WTC11 (cell line): ENCODE measurements around the gene GATAD2A. TPM values are rescaled to one million over a fixed set of nuclear protein-coding genes. Genes with fewer than 3 reads are reported as not detected.

Experiments used
- ATAC-seq: fragments of 200-7000 bp; cut with Tn5 transposase; 2 replicates; pipeline ENCODE4 v1.10.0; 2021; ENCODE audit warnings: mild to moderate bottlenecking, moderate library complexity
- CTCF ChIA-PET: fragments of 300-600 bp; sonication (Branson Sonifier 250); formaldehyde crosslinking; loops from one replicate; lab custom pipeline; 2021; ENCODE audit warnings: antibody characterized with exemption; lab: Charles Lee
- POLR2A ChIA-PET: fragments of 350-600 bp; sonication (Branson Sonifier 250); formaldehyde crosslinking; loops from one replicate; lab custom pipeline; 2021; ENCODE audit warnings: antibody characterized with exemption; lab: Charles Lee
- DNase-seq: peaks from one replicate; pipeline ENCODE4 v3.0.0; 2021; ENCODE audit warnings: low spot score
- H3K27ac Mint-ChIP-seq: 2 replicates; pipeline ENCODE4 v1.8.0; 2021; ENCODE audit warnings: mixed read lengths
- H3K27me3 Mint-ChIP-seq: 2 replicates; pipeline ENCODE4 v1.8.0; 2021; ENCODE audit warnings: low read depth, mild to moderate bottlenecking, moderate library complexity, mixed read lengths
- H3K36me3 Mint-ChIP-seq: 2 replicates; pipeline ENCODE4 v1.8.0; 2021; ENCODE audit warnings: mixed read lengths
- H3K4me1 Mint-ChIP-seq: 2 replicates; pipeline ENCODE4 v1.8.0; 2022; ENCODE audit warnings: mixed read lengths
- H3K4me3 Mint-ChIP-seq: 2 replicates; pipeline ENCODE4 v1.8.0; 2021; ENCODE audit warnings: mild to moderate bottlenecking, moderate library complexity, mixed read lengths
- H3K9me3 Mint-ChIP-seq: 2 replicates; pipeline ENCODE4 v1.8.0; 2021; ENCODE audit warnings: mixed read lengths
- AFF4 ChIP-seq: sonication (generic); formaldehyde crosslinking; IDR thresholded peaks from 2 replicates; pipeline ENCODE4 v1.8.1; 2023; ENCODE audit warnings: mild to moderate bottlenecking, missing genetic modification reagents, borderline replicate concordance
- ATF2 ChIP-seq: sonication (generic); formaldehyde crosslinking; IDR thresholded peaks from 2 replicates; pipeline ENCODE4 v1.8.1; 2022; ENCODE audit warnings: low read depth, missing genetic modification reagents, borderline replicate concordance
- CREB1 ChIP-seq: sonication (generic); formaldehyde crosslinking; IDR thresholded peaks from 2 replicates; pipeline ENCODE4 v1.8.0; 2023; ENCODE audit warnings: mild to moderate bottlenecking, missing genetic modification reagents
- FOXP4 ChIP-seq: sonication (generic); formaldehyde crosslinking; IDR thresholded peaks from 2 replicates; pipeline ENCODE4 v1.8.0; 2022; ENCODE audit warnings: mild to moderate bottlenecking, missing genetic modification reagents
- GRHL2 ChIP-seq: fragments of 250-450 bp; sonication (Bioruptor Pico); IDR thresholded peaks from 2 replicates; pipeline ENCODE4 v1.8.0; 2022; ENCODE audit warnings: mild to moderate bottlenecking, moderate library complexity; ENCODE audit not compliant: insufficient replicate concordance, severe bottlenecking
- IRF2 ChIP-seq: sonication (generic); formaldehyde crosslinking; IDR thresholded peaks from 2 replicates; pipeline ENCODE4 v1.8.0; 2022; ENCODE audit warnings: low read depth, missing genetic modification reagents, borderline replicate concordance
- MAX ChIP-seq: sonication (generic); formaldehyde crosslinking; IDR thresholded peaks from 2 replicates; pipeline ENCODE4 v1.8.0; 2022; ENCODE audit warnings: mild to moderate bottlenecking, missing genetic modification reagents
- MLX ChIP-seq: sonication (generic); formaldehyde crosslinking; IDR thresholded peaks from 2 replicates; pipeline ENCODE4 v1.8.1; 2023; ENCODE audit warnings: mild to moderate bottlenecking, missing genetic modification reagents, moderate library complexity
- MYBL2 ChIP-seq: sonication (generic); formaldehyde crosslinking; IDR thresholded peaks from 2 replicates; pipeline ENCODE4 v1.8.1; 2023; ENCODE audit warnings: mild to moderate bottlenecking, moderate library complexity, missing genetic modification reagents
- NR2C2 ChIP-seq: sonication (generic); formaldehyde crosslinking; IDR thresholded peaks from 2 replicates; pipeline ENCODE4 v1.8.0; 2022; ENCODE audit warnings: mild to moderate bottlenecking, missing genetic modification reagents
- NR3C1 ChIP-seq: sonication (generic); formaldehyde crosslinking; conservative IDR thresholded peaks from 2 replicates; pipeline ENCODE4 v1.8.1; 2023; ENCODE audit warnings: low read depth, mild to moderate bottlenecking, missing genetic modification reagents
- PREB ChIP-seq: sonication (generic); formaldehyde crosslinking; IDR thresholded peaks from 2 replicates; pipeline ENCODE4 v1.8.1; 2022; ENCODE audit warnings: mild to moderate bottlenecking, missing genetic modification reagents, moderate library complexity, borderline replicate concordance
- RORB ChIP-seq: fragments of 250-450 bp; sonication (Bioruptor Pico); IDR thresholded peaks from 2 replicates; pipeline ENCODE4 v1.9.0; 2021; ENCODE audit warnings: mild to moderate bottlenecking
- STAT6 ChIP-seq: sonication (generic); formaldehyde crosslinking; conservative IDR thresholded peaks from 2 replicates; pipeline ENCODE4 v1.8.1; 2023; ENCODE audit warnings: mild to moderate bottlenecking, low read depth, missing genetic modification reagents, moderate library complexity
- TCF7 ChIP-seq: sonication (generic); formaldehyde crosslinking; IDR thresholded peaks from 2 replicates; pipeline ENCODE4 v1.8.0; 2022; ENCODE audit warnings: mild to moderate bottlenecking, low read depth, missing genetic modification reagents, moderate library complexity
- USF2 ChIP-seq: sonication (generic); formaldehyde crosslinking; IDR thresholded peaks from 2 replicates; pipeline ENCODE4 v1.8.1; 2023; ENCODE audit warnings: mild to moderate bottlenecking, missing genetic modification reagents, moderate library complexity
- ZBTB21 ChIP-seq: sonication (generic); formaldehyde crosslinking; IDR thresholded peaks from 2 replicates; pipeline ENCODE4 v1.8.1; 2023; ENCODE audit warnings: mild to moderate bottlenecking, missing genetic modification reagents, borderline replicate concordance
- ZMAT4 ChIP-seq: fragments of 250-450 bp; sonication (Bioruptor Pico); IDR thresholded peaks from 2 replicates; pipeline ENCODE4 v1.9.0; 2021; ENCODE audit warnings: mild to moderate bottlenecking
- ZNF317 ChIP-seq: sonication (generic); formaldehyde crosslinking; IDR thresholded peaks from 2 replicates; pipeline ENCODE4 v1.8.1; 2023; ENCODE audit warnings: low read depth, mild to moderate bottlenecking, moderate library complexity, missing genetic modification reagents, borderline replicate concordance
- ZNF416 ChIP-seq: fragments of 250-450 bp; sonication (Bioruptor Pico); IDR thresholded peaks from 2 replicates; pipeline ENCODE4 v1.9.0; 2021; ENCODE audit warnings: mild to moderate bottlenecking, inconsistent platforms
- total RNA-seq: library from RNA; stranded (reverse); gene quantifications from 3 replicates; pipeline ENCODE4 v1.2.3, GENCODE V29; 2021

GATAD2A gene
- total RNA-seq, 1 experiment from 2014 or later: 209 TPM

GRCh38 chr19:19434483-19435045 is 29.1 kb downstream of the GATAD2A start (continued):
- TF ChIP-seq PREB (CRISPR knock-in tag): no peak
- TF ChIP-seq, all 79 proteins: peak for 0

GRCh38 chr19:19436137-19436691 is 30.7 kb downstream of the GATAD2A start:
- DNase-seq: no peak
- POLR2A ChIA-PET: no interaction called here
- no peak for TF ChIP-seq USF2
- no peak for TF ChIP-seq MLX (CRISPR knock-in tag)
- TF ChIP-seq IRF2 (CRISPR knock-in tag): no peak
- no peak for TF ChIP-seq ZMAT4 (CRISPR knock-in tag)
- TF ChIP-seq AFF4: no peak
- TF ChIP-seq STAT6 (CRISPR knock-in tag): no peak
- TF ChIP-seq ATF2 (CRISPR knock-in tag): no peak
- no peak for TF ChIP-seq MYBL2 (CRISPR knock-in tag)
- no peak for TF ChIP-seq CREB1 (CRISPR knock-in tag)
- no peak for TF ChIP-seq MAX (CRISPR knock-in tag)
- TF ChIP-seq ZNF416 (CRISPR knock-in tag): no peak
- TF ChIP-seq TCF7 (CRISPR knock-in tag): no peak
- no peak for TF ChIP-seq ZBTB21 (CRISPR knock-in tag)
- no peak for TF ChIP-seq RORB
- TF ChIP-seq FOXP4: no peak
- TF ChIP-seq GRHL2: no peak
- TF ChIP-seq ZNF317 (CRISPR knock-in tag): no peak
- no peak for TF ChIP-seq NR3C1 (CRISPR knock-in tag)
- TF ChIP-seq NR2C2 (CRISPR knock-in tag): no peak
- TF ChIP-seq, all 79 proteins: peak for 0
- Mint-ChIP-seq H3K27me3 (no peaks in the 10 kb centered on the region), H3K4me3 (no peak overlapping the region), H3K27ac (peak overlapping the region; percentile 55), H3K36me3 (peaks cover 3% of the 10 kb centered on the region; the same call in 1 of the 2 replicates), H3K4me1 (peaks cover 21% of the 10 kb centered on the region), H3K9me3 (no peaks in the 10 kb centered on the region)
- CTCF ChIA-PET: interaction anchor here (0.9 kb wide), 1 partner anchor 54 kb away, joined by 3 read pairs; no protein-coding TSS in a partner anchor
- no peak for ATAC-seq
